H1 (cell line): Measurements from ENCODE around the gene FGF2. TPM values are rescaled to one million over a fixed set of nuclear protein-coding genes. Genes with fewer than 3 reads are reported as not detected.

Experiments
- CTCF ChIA-PET: fragments of 300-600 bp; sonication (Branson Sonifier 250); formaldehyde crosslinking; loops from one replicate; lab custom pipeline; 2021; ENCODE audit not compliant: partially characterized antibody; lab: Charles Lee
- POLR2A ChIA-PET: fragments of 300-600 bp; sonication (Branson Sonifier 250); formaldehyde crosslinking; loops from one replicate; lab custom pipeline; 2021; ENCODE audit warnings: inconsistent platforms; ENCODE audit not compliant: partially characterized antibody; lab: Charles Lee
- DNase-seq, 2 experiments: peaks; one replicate each; pipeline versions ENCODE4 v3.0.0 to v3.0.0-alpha.2; 2010 to 2022; ENCODE audit warnings: low spot score in 2 of 2, low read depth in 1 of 2, mixed read lengths in 1 of 2
- FAIRE-seq: peaks from 2 replicates; lab custom pipeline; 2011; peaks lifted over from hg19 to GRCh38; lab: Jason Lieb, UNC
- H2AFZ ChIP-seq: 2 replicates; pipeline ENCODE4 v1.8.1; 2012; ENCODE audit warnings: low read length, inconsistent platforms
- H2AK5ac ChIP-seq: 2 replicates; pipeline ENCODE4 v1.6.1; 2013; ENCODE audit warnings: low read depth, low read length
- H2BK120ac ChIP-seq: replicated peaks from 2 replicates; pipeline ENCODE3; 2013; ENCODE audit warnings: low read depth, low read length, inconsistent platforms
- H2BK12ac ChIP-seq: 2 replicates; pipeline ENCODE4 v1.6.1; 2013; ENCODE audit warnings: low read depth, low read length
- H2BK15ac ChIP-seq: 2 replicates; pipeline ENCODE4 v1.6.1; 2013; ENCODE audit warnings: low read length
- H2BK20ac ChIP-seq: 2 replicates; pipeline ENCODE4 v1.6.1; 2013; ENCODE audit warnings: low read length
- H2BK5ac ChIP-seq: 2 replicates; pipeline ENCODE4 v1.6.1; 2013; ENCODE audit warnings: low read depth, low read length
- H3K14ac ChIP-seq: 2 replicates; pipeline ENCODE4 v1.6.1; 2013; ENCODE audit warnings: inconsistent platforms; ENCODE audit not compliant: insufficient read length
- H3K18ac ChIP-seq: 2 replicates; pipeline ENCODE4 v1.6.1; 2013; ENCODE audit warnings: low read length; ENCODE audit errors: extremely low read depth
- H3K23ac ChIP-seq: 2 replicates; pipeline ENCODE4 v1.6.1; 2013; ENCODE audit warnings: inconsistent platforms; ENCODE audit not compliant: insufficient read length
- H3K23me2 ChIP-seq: 2 replicates; pipeline ENCODE4 v1.6.1; 2013; ENCODE audit warnings: low read depth, low read length
- H3K27ac ChIP-seq: 2 replicates; pipeline ENCODE4 v1.6.1; 2011; ENCODE audit warnings: low read depth, low read length, inconsistent platforms
- H3K27me3 ChIP-seq, 4 experiments: replicated peaks in 1 of 4; 1 replicate in 1 of 4; 2 replicates in 3 of 4; pipeline versions ENCODE4 v1.6.1 to v1.8.1; 2011 to 2013; ENCODE audit warnings: low read length in 3 of 4, mild to moderate bottlenecking in 3 of 4, inconsistent platforms in 2 of 4, mixed read lengths in 2 of 4, moderate library complexity in 1 of 4; ENCODE audit not compliant: control insufficient read depth in 3 of 4, insufficient read depth in 3 of 4; ENCODE audit errors: extremely low read depth in 1 of 4
- H3K36me3 ChIP-seq, 4 experiments: 2 replicates each; pipeline versions ENCODE4 v1.6.1 to v1.8.1; 2011 to 2013; ENCODE audit warnings: mild to moderate bottlenecking in 4 of 4, low read length in 3 of 4, moderate library complexity in 2 of 4, control low read depth in 1 of 4, inconsistent platforms in 1 of 4; ENCODE audit not compliant: insufficient read depth in 4 of 4, control insufficient read depth in 2 of 4
- H3K4ac ChIP-seq: replicated peaks from 2 replicates; pipeline ENCODE3; 2013; ENCODE audit warnings: low read length, low read depth, mixed read lengths, inconsistent platforms; ENCODE audit not compliant: insufficient read length
- H3K4me1 ChIP-seq, 4 experiments: replicated peaks in 1 of 4; 1 replicate in 1 of 4; 2 replicates in 3 of 4; pipeline versions ENCODE4 v1.6.1 to v1.8.1; 2011 to 2013; ENCODE audit warnings: low read length in 3 of 4, inconsistent platforms in 2 of 4, mixed read lengths in 1 of 4; ENCODE audit not compliant: insufficient read depth in 4 of 4, control insufficient read depth in 3 of 4
- H3K4me2 ChIP-seq, 2 experiments: 2 replicates each; pipeline versions ENCODE4 v1.6.1 to v1.8.1; 2011 to 2013; ENCODE audit warnings: low read depth in 2 of 2, low read length in 2 of 2, control low read depth in 1 of 2, inconsistent platforms in 1 of 2, mild to moderate bottlenecking in 1 of 2; ENCODE audit not compliant: insufficient read depth in 1 of 2
- H3K4me3 ChIP-seq, 4 experiments: fragments of 200-600, 300-600 bp in 1 of 4; sonication (generic), shearing (Covaris generic), sonication (Bioruptor Twin) in 1 of 4; 2 replicates each; pipeline versions ENCODE4 v1.5.1 to v1.8.1; 2011 to 2016; ENCODE audit warnings: low read length in 4 of 4, low read depth in 3 of 4, control low read depth in 2 of 4, inconsistent platforms in 2 of 4, mild to moderate bottlenecking in 2 of 4, mixed read lengths in 1 of 4, moderate library complexity in 1 of 4; ENCODE audit not compliant: insufficient read depth in 2 of 4; ENCODE audit errors: extremely low read depth in 1 of 4
- H3K56ac ChIP-seq: replicated peaks from 2 replicates; pipeline ENCODE3; 2013; ENCODE audit warnings: low read depth, mild to moderate bottlenecking, mixed read lengths, low read length, inconsistent platforms; ENCODE audit not compliant: insufficient read length
- H3K79me1 ChIP-seq: 2 replicates; pipeline ENCODE4 v1.6.1; 2013; ENCODE audit warnings: low read depth, low read length, control low read depth
- H3K79me2 ChIP-seq, 2 experiments: 2 replicates each; pipeline versions ENCODE4 v1.6.1 to v1.8.1; 2012 to 2013; ENCODE audit warnings: low read length in 2 of 2, mild to moderate bottlenecking in 2 of 2, inconsistent platforms in 1 of 2; ENCODE audit not compliant: insufficient read depth in 2 of 2, control insufficient read depth in 1 of 2
- H3K9ac ChIP-seq, 4 experiments: replicated peaks in 1 of 4; 1 replicate in 1 of 4; 2 replicates in 3 of 4; pipeline versions ENCODE4 v1.6.1 to v1.8.1; 2011 to 2013; ENCODE audit warnings: low read depth in 3 of 4, low read length in 3 of 4, control low read depth in 2 of 4, mild to moderate bottlenecking in 2 of 4, moderate library complexity in 2 of 4, inconsistent platforms in 1 of 4; ENCODE audit errors: extremely low read depth in 1 of 4
- H3K9me3 ChIP-seq, 2 experiments: 2 replicates each; pipeline versions ENCODE4 v1.6.1 to v1.8.1; 2012 to 2013; ENCODE audit warnings: mild to moderate bottlenecking in 2 of 2, moderate library complexity in 2 of 2, control low read depth in 1 of 2, inconsistent platforms in 1 of 2, low read depth in 1 of 2, low read length in 1 of 2, mixed read lengths in 1 of 2; ENCODE audit not compliant: insufficient read depth in 2 of 2
- H4K20me1 ChIP-seq, 2 experiments: replicated peaks in 1 of 2; 2 replicates each; pipeline versions ENCODE3 to v1.8.1; 2011 to 2013; ENCODE audit warnings: inconsistent platforms in 2 of 2, low read length in 2 of 2, mild to moderate bottlenecking in 1 of 2; ENCODE audit not compliant: insufficient read depth in 2 of 2, control insufficient read depth in 1 of 2
- H4K5ac ChIP-seq: 2 replicates; pipeline ENCODE4 v1.6.1; 2013; ENCODE audit warnings: low read length, low read depth, mixed read lengths, inconsistent platforms; ENCODE audit not compliant: insufficient read length
- H4K8ac ChIP-seq: 2 replicates; pipeline ENCODE4 v1.8.0; 2013; ENCODE audit warnings: mild to moderate bottlenecking, moderate library complexity, low read length, inconsistent platforms; ENCODE audit not compliant: insufficient read depth; ENCODE audit errors: extremely low read depth
- H4K91ac ChIP-seq: replicated peaks from 2 replicates; pipeline ENCODE3; 2013; ENCODE audit warnings: low read length, mixed read lengths, inconsistent platforms; ENCODE audit not compliant: insufficient read length
- KDM4A ChIP-seq: IDR thresholded peaks from one replicate; pipeline ENCODE4 v1.7.1; 2012; ENCODE audit warnings: low read depth, mild to moderate bottlenecking, moderate library complexity, low read length, inconsistent platforms; ENCODE audit not compliant: severe bottlenecking
- POLR2A ChIP-seq, 2 experiments: IDR thresholded peaks; 1 replicate in 1 of 2; 2 replicates in 1 of 2; pipeline ENCODE4 v1.6.1; 2011; ENCODE audit warnings: low read depth in 2 of 2, low read length in 2 of 2, mild to moderate bottlenecking in 2 of 2; ENCODE audit errors: control extremely low read depth in 1 of 2
- WGBS, 2 experiments: shearing (Covaris generic) in 1 of 2; methylation state at CpG; one replicate each; pipeline versions ENCODE4 v1.1.6 to v1.1.7; 2013 to 2015; ENCODE audit warnings: low lambda C conversion rate in 2 of 2, mixed read lengths in 2 of 2, inconsistent platforms in 1 of 2, low coverage in 1 of 2, missing lambda C conversion rate in 1 of 2; ENCODE audit not compliant: insufficient replicate concordance in 2 of 2, insufficient coverage in 1 of 2, insufficient read length in 1 of 2; ENCODE audit errors: extremely low coverage in 1 of 2, missing lambda C conversion rate in 1 of 2; 5-methylcytosine and 5-hydroxymethylcytosine counted together
- polyA plus RNA-seq, 7 experiments: library from polyadenylated mRNA; depleted of rRNA in 3 of 7; stranded (reverse) in 5 of 7; unstranded in 2 of 7; fragments of >200 nt in 5 of 7; fragments of 200-250 nt in 2 of 7; gene quantifications; 1 replicate in 5 of 7; 2 replicates in 1 of 7; 4 replicates in 1 of 7; pipeline versions ENCODE4 v1.2.1 to v1.2.3, GENCODE V29; 2011 to 2013; ENCODE audit warnings: missing spikeins in 2 of 7, mixed read lengths in 2 of 7
- total RNA-seq: library from RNA; stranded (reverse); fragmentation: NEBNext Ultra II Directional; extraction: Animal tissue kit (Norgen Biotek cat#: 25700); gene quantifications from 2 replicates; pipeline ENCODE4 v1.2.1, GENCODE V29; 2021

Gene FGF2
- total and polyA plus RNA-seq, 2 of the 8 experiments (the other 6 are each of a cell fraction or from before 2014, with no cell fraction given): 23.4 to 145 TPM

DNA sequence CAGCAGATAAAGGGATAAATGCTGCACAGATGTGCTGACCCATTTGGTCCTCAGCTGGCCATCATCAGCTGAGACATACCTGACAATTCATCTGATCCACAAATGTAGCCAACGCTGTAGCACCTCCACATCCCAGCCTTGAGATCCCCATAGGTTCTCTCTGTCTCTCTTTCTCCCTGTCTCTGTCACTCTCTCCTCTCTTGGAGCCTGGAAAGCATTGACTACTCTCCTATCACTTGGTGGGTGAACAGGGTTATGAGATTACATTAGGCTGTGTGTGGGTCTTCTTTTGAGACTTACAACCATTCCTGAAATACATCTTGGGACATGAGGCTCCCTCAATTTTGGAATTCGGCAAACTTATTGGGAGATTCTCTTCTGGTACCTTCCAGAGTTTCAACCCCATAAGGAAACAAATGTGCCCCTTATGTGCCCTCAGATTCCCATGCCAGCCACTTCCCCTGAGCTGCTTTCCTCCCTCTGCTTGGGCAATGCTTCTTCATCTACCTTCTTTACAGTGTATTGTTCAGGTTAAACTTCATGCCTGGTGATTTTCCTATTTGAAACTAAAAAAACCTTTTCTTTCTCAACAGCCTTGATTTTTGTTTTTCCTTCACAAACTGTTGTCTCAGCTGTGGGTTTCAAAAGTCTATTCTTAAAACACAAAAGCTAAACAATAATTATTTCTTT lies 29.1 kb upstream of the FGF2 start:
- peak overlapping the region; percentile 97 for H4K91ac ChIP-seq
- H2BK15ac ChIP-seq: no peak overlapping the region
- H3K18ac ChIP-seq: peak overlapping the region; percentile 96
- peak overlapping the region; percentile 87 for H2BK20ac ChIP-seq
- H4K5ac ChIP-seq: peak overlapping the region; percentile 98
- ChIA-PET CTCF (interaction anchor here (0.8 to 2.8 kb wide), 9 partner anchors 9 to 78 kb away, joined by 3 to 12 read pairs (median 4); no protein-coding TSS in a partner anchor), POLR2A (interaction anchor here (0.7 to 5.4 kb wide), 12 partner anchors 8 to 125 kb away, joined by 3 to 79 read pairs (median 6); partner anchors contain the start of genes BBS12, FGF2 and NUDT6)
- no peak overlapping the region for H2AFZ ChIP-seq
- peak overlapping the region in 3 of 4 experiments; percentile 0 to 53 (median 46); a peak in 3 of 7 replicates for H3K9ac ChIP-seq
- no peaks in the 10 kb centered on the region for H4K20me1 ChIP-seq
- peak overlapping the region; percentile 98 for H2BK12ac ChIP-seq
- no peak overlapping the region for H3K14ac ChIP-seq
- no peak overlapping the region for H3K23ac ChIP-seq
- peak overlapping the region; percentile 1 to 24; a peak in 2 of 4 replicates for H3K4me2 ChIP-seq
- peak overlapping the region; percentile 99 for H2BK120ac ChIP-seq
- peak overlapping the region; percentile 91 for H3K27ac ChIP-seq
- peaks cover 3 to 17% (median 14%) of the 10 kb centered on the region in 4 experiments; a peak in 6 of 7 replicates for H3K4me1 ChIP-seq
- H3K79me2 ChIP-seq: no peaks in the 10 kb centered on the region
- peak; percentile 13 for FAIRE-seq
- H2AK5ac ChIP-seq: peak overlapping the region; percentile 96
- no peaks in the 10 kb centered on the region for H3K36me3 ChIP-seq
- H3K23me2 ChIP-seq: no peaks in the 10 kb centered on the region
- H3K79me1 ChIP-seq: no peaks in the 10 kb centered on the region
- H3K4ac ChIP-seq: peak overlapping the region; percentile 80
- H4K8ac ChIP-seq: no peak overlapping the region
- no peaks in the 10 kb centered on the region for H3K27me3 ChIP-seq
- H2BK5ac ChIP-seq: peak overlapping the region; percentile 99
- H3K56ac ChIP-seq: peak overlapping the region; percentile 50
- WGBS, 2 experiments: 71% methylated on average over 2 of the region's 2 CpGs; no CpG with 5 or more reads in 1 of the 2 experiments
- peak overlapping the region in 1 of 4 experiments; percentile 2; a peak in 2 of 8 replicates for H3K4me3 ChIP-seq
- no peak for DNase-seq
- no peaks in the 10 kb centered on the region for H3K9me3 ChIP-seq
- TF ChIP-seq KDM4A (no peak), POLR2A (IDR thresholded peaks at IDR 0.05; ENCODE audit: control extremely low read depth in 1 of 2, low read depth in 2 of 2, low read length in 2 of 2) (peak in 1 of 2 experiments; percentile 8; a peak in 1 of 3 replicates)
